K562 (cell line): ENCODE results near the gene ATP6V0D1. TPM values are rescaled to one million over a fixed set of nuclear protein-coding genes. Genes with fewer than 3 reads are reported as not detected.

Experiments used
- BDP1 ChIP-seq: IDR thresholded peaks from 3 replicates; pipeline ENCODE4 v1.6.1; 2011; ENCODE audit not compliant: insufficient read length, insufficient read depth
- CEBPB ChIP-seq: fragments of 450-650 bp; IDR thresholded peaks from 2 replicates; pipeline ENCODE4 v1.6.1; 2016; ENCODE audit warnings: missing genetic modification characterization, missing compliant biosample characterization
- CREB5 ChIP-seq: fragments of 250-450 bp; sonication (Bioruptor Pico); IDR thresholded peaks from 2 replicates; pipeline ENCODE4 v1.5.0; 2020; ENCODE audit warnings: mild to moderate bottlenecking
- ELK1 ChIP-seq: sonication (generic); formaldehyde crosslinking; IDR thresholded peaks from 2 replicates; pipeline ENCODE4 v1.8.1; 2022; ENCODE audit warnings: missing genetic modification reagents
- HLTF ChIP-seq: fragments of 450-650 bp; IDR thresholded peaks from 2 replicates; pipeline ENCODE4 v1.6.1; 2016
- HMG20B ChIP-seq: fragments of 250-450 bp; sonication (Bioruptor Pico); IDR thresholded peaks from 2 replicates; pipeline ENCODE4 v1.5.0; 2021; ENCODE audit warnings: mild to moderate bottlenecking
- HOMEZ ChIP-seq: fragments of 250-450 bp; sonication (Bioruptor Pico); IDR thresholded peaks from 2 replicates; pipeline ENCODE4 v1.4.0; 2020; ENCODE audit warnings: mild to moderate bottlenecking, moderate library complexity
- KAT8 ChIP-seq: fragments of 450-650 bp; IDR thresholded peaks from 2 replicates; pipeline ENCODE4 v1.6.1; 2016; ENCODE audit warnings: low read depth, mild to moderate bottlenecking
- MAZ ChIP-seq, 2 experiments: fragments of 450-650 bp in 1 of 2; sonication (generic) in 1 of 2; formaldehyde crosslinking; IDR thresholded peaks in 1 of 2; conservative IDR thresholded peaks in 1 of 2; 2 replicates each; pipeline versions ENCODE4 v1.4.0 to v1.5.0; 2020; ENCODE audit warnings: mild to moderate bottlenecking in 1 of 2, missing genetic modification reagents in 1 of 2
- NFE2 ChIP-seq: IDR thresholded peaks from 2 replicates; pipeline ENCODE4 v1.6.1; 2014; ENCODE audit warnings: antibody characterized with exemption, low read depth
- NFE2L1 ChIP-seq: fragments of 450-650 bp; IDR thresholded peaks from 2 replicates; pipeline ENCODE4 v1.6.1; 2016; ENCODE audit warnings: missing genetic modification characterization, low read depth, mild to moderate bottlenecking, missing compliant biosample characterization, moderate library complexity, borderline replicate concordance
- NR2C2 ChIP-seq, 2 experiments: fragments of 200-800 bp in 1 of 2; sonication (Bioruptor generic) in 1 of 2; sonication (generic) in 1 of 2; formaldehyde crosslinking in 1 of 2; IDR thresholded peaks; 2 replicates each; pipeline versions ENCODE4 v1.6.1 to v1.8.0; 2016 to 2022; ENCODE audit warnings: mild to moderate bottlenecking in 1 of 2, missing compliant biosample characterization in 1 of 2, missing genetic modification characterization in 1 of 2, missing genetic modification reagents in 1 of 2
- RBM14 ChIP-seq: fragments of 200-400 bp; formaldehyde crosslinking; IDR thresholded peaks from 2 replicates; pipeline ENCODE4 v1.6.1; 2018; ENCODE audit warnings: low read depth, mild to moderate bottlenecking, low read length, moderate library complexity, borderline replicate concordance; ENCODE audit not compliant: insufficient read depth
- ZNF133 ChIP-seq: fragments of 250-450 bp; sonication (Bioruptor Pico); IDR thresholded peaks from 2 replicates; pipeline ENCODE4 v1.4.0; 2020; ENCODE audit warnings: mild to moderate bottlenecking
- polyA plus RNA-seq, 8 experiments: library from polyadenylated mRNA; depleted of rRNA in 4 of 8; stranded (reverse) in 5 of 8; unstranded in 3 of 8; fragments of >200 nt; fragmentation: Nextera tagmentation in 2 of 8; fragmentation: Illumina TruSeq in 1 of 8; extraction: Ambion mirVana in 2 of 8; extraction: Trizol in 1 of 8; gene quantifications; 2 replicates each; pipeline versions ENCODE4 v1.2.1 to v1.2.3, GENCODE V29; 2011 to 2014; ENCODE audit warnings: inconsistent platforms in 1 of 8, missing spikeins in 1 of 8
- total RNA-seq, 7 experiments: library from RNA; depleted of rRNA in 6 of 7; stranded (reverse); fragments of >200 nt in 6 of 7; fragmentation: Illumina TruSeq in 2 of 7; extraction: Trizol in 2 of 7; gene quantifications; 2 replicates each; pipeline versions ENCODE4 v1.2.1 to v1.2.3, GENCODE V29; 2011 to 2021; ENCODE audit warnings: low replicate concordance in 1 of 7

The ATP6V0D1 gene
- total and polyA plus RNA-seq, 9 of the 15 experiments (the other 6 are each of a cell fraction or from before 2014, with no cell fraction given): 23.2 to 69.7 (median 45.6) TPM

GRCh38 chr16:67396159-67397035 is 84.6 kb downstream of the ATP6V0D1 start (continued):
- no peak for TF ChIP-seq ZNF133 (CRISPR knock-in tag)
- no peak for TF ChIP-seq BDP1
- no peak for TF ChIP-seq RBM14
- peak; percentile 77; the same call in 1 of the 2 replicates for TF ChIP-seq NR2C2 (CRISPR knock-in tag; IDR thresholded peaks at IDR 0.05)
- TF ChIP-seq NR2C2 (tag; IDR thresholded peaks at IDR 0.05): peak; percentile 89
- TF ChIP-seq NFE2: no peak
- no peak for TF ChIP-seq CEBPB (tag)
- TF ChIP-seq HOMEZ: no peak
- no peak for TF ChIP-seq HMG20B
- TF ChIP-seq MAZ (CRISPR knock-in tag; conservative IDR thresholded peaks at IDR 0.05 in 1 of 2, IDR thresholded peaks at IDR 0.05 in 1 of 2): peak; percentile 41 to 59; a peak in 3 of 4 replicates
- no peak for TF ChIP-seq CREB5 (CRISPR knock-in tag)
- no peak for TF ChIP-seq KAT8
- TF ChIP-seq ELK1 (CRISPR knock-in tag): no peak
- TF ChIP-seq HLTF: no peak
- TF ChIP-seq NFE2L1 (tag): no peak
